HEK293T (cell line): Measurements from ENCODE around the gene PLXDC1.

Source experiments
- CTCF ChIA-PET: fragments of 350-600 bp; formaldehyde crosslinking; extraction: SDS; loops from one replicate; lab custom pipeline; 2021; ENCODE audit warnings: antibody characterized with exemption, inconsistent platforms; lab: Yijun Ruan, JAX
- POLR2A ChIA-PET: fragments of 350-600 bp; formaldehyde crosslinking; extraction: SDS; loops from one replicate; lab custom pipeline; 2020; ENCODE audit warnings: antibody characterized with exemption, inconsistent platforms; lab: Yijun Ruan, JAX
- DNase-seq: peaks from one replicate; pipeline ENCODE4 v3.0.0; 2012; ENCODE audit warnings: mixed read lengths; ENCODE audit errors: extremely low spot score
- ARNT ChIP-seq: fragments of 450-650 bp; IDR thresholded peaks from 2 replicates; pipeline ENCODE4 v1.6.1; 2017; ENCODE audit warnings: mild to moderate bottlenecking
- BHLHE40 ChIP-seq: fragments of 450-650 bp; IDR thresholded peaks from 2 replicates; pipeline ENCODE4 v1.6.1; 2016; ENCODE audit warnings: mild to moderate bottlenecking, moderate library complexity, borderline replicate concordance
- CTBP1 ChIP-seq: fragments of 450-650 bp; IDR thresholded peaks from 2 replicates; pipeline ENCODE4 v1.6.1; 2016; ENCODE audit warnings: borderline replicate concordance
- ELF4 ChIP-seq: fragments of 450-650 bp; IDR thresholded peaks from 2 replicates; pipeline ENCODE4 v1.6.1; 2017; ENCODE audit warnings: antibody characterized with exemption
- FOXA1 ChIP-seq: fragments of 450-650 bp; IDR thresholded peaks from 2 replicates; pipeline ENCODE4 v1.6.1; 2016; ENCODE audit warnings: mild to moderate bottlenecking
- FOXK2 ChIP-seq: fragments of 450-650 bp; IDR thresholded peaks from 2 replicates; pipeline ENCODE4 v1.6.1; 2016; ENCODE audit warnings: mild to moderate bottlenecking
- FOXM1 ChIP-seq: fragments of 450-650 bp; IDR thresholded peaks from 2 replicates; pipeline ENCODE4 v1.6.1; 2017; ENCODE audit warnings: mild to moderate bottlenecking, borderline replicate concordance
- HDGF ChIP-seq: fragments of 450-650 bp; IDR thresholded peaks from 2 replicates; pipeline ENCODE4 v1.6.1; 2017; ENCODE audit warnings: antibody characterized with exemption, borderline replicate concordance
- L3MBTL2 ChIP-seq: fragments of 450-650 bp; conservative IDR thresholded peaks from 2 replicates; pipeline ENCODE4 v1.6.1; 2016; ENCODE audit warnings: mild to moderate bottlenecking
- LEF1 ChIP-seq: fragments of 450-650 bp; IDR thresholded peaks from 2 replicates; pipeline ENCODE4 v1.6.1; 2017; ENCODE audit warnings: mild to moderate bottlenecking, borderline replicate concordance
- NFRKB ChIP-seq: fragments of 450-650 bp; IDR thresholded peaks from 2 replicates; pipeline ENCODE4 v1.6.1; 2016; ENCODE audit warnings: mild to moderate bottlenecking, moderate library complexity
- SP1 ChIP-seq: fragments of 450-650 bp; IDR thresholded peaks from 2 replicates; pipeline ENCODE4 v1.6.1; 2017
- SUZ12 ChIP-seq: fragments of 450-650 bp; IDR thresholded peaks from 2 replicates; pipeline ENCODE4 v1.6.1; 2016; ENCODE audit warnings: mild to moderate bottlenecking
- TARDBP ChIP-seq: fragments of 450-650 bp; IDR thresholded peaks from 2 replicates; pipeline ENCODE4 v1.6.1; 2016
- ZNF384 ChIP-seq: fragments of 450-650 bp; IDR thresholded peaks from 2 replicates; pipeline ENCODE4 v1.6.1; 2016
- TF ChIP-seq, protein P1 (sequence below): fragments of 450-650 bp; IDR thresholded peaks from 2 replicates; pipeline ENCODE4 v1.6.1; 2016

PLXDC1 gene

DNA sequence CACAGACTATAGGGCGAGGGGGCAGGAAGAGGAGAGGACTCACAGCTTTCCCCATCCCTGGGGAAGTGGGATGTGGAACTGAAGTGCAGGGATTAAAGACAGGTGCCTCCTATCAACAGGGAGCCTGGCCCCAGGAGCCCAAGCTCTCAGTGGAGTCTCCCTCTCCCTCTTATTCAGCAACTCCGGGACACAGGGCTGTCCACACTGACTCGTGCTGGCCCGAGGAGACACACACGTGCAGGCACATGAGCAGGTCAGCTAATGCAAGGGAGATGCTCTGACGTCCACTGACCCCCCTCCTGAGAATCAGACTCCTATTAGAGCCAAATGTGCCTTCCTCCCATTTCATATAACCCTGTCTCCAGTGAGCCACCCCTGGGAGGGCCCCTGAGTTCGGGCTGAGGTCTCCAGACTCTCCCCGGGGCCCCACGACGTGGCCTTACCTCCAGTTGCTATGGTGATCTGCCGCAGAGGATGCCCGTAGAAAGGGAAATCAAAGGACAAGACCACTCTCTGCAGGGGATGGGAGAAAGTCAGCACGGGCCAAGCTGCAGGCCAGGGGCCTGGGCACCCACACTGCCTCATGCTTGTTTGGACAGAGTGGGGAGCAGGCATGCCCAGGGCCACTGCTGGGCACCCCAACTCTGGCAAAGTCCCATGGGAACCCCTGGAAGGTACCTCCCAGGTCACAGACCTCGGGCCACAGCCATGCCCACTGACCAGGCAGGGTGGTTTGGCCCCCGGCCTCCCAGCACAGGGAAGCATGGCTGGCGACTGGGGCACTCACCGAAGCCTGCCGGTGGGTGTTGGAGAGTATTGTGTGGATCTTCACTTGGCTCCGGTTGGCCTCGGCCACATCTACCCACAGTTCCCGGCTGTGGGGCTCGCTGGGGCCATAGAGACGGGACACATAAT lies 42.7 kb downstream of the PLXDC1 start:
- ChIA-PET POLR2A (no interaction called here), CTCF (interaction anchor here (0.7 kb wide), 1 partner anchor 35 kb away, joined by 3 read pairs; no protein-coding TSS in a partner anchor)
- no peak for DNase-seq
- no peak for TF ChIP-seq CTBP1
- no peak for TF ChIP-seq FOXA1
- TF ChIP-seq ELF4, result no peak
- TF ChIP-seq LEF1, result no peak
- TF ChIP-seq, protein P1, sequence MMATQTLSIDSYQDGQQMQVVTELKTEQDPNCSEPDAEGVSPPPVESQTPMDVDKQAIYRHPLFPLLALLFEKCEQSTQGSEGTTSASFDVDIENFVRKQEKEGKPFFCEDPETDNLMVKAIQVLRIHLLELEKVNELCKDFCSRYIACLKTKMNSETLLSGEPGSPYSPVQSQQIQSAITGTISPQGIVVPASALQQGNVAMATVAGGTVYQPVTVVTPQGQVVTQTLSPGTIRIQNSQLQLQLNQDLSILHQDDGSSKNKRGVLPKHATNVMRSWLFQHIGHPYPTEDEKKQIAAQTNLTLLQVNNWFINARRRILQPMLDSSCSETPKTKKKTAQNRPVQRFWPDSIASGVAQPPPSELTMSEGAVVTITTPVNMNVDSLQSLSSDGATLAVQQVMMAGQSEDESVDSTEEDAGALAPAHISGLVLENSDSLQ, result no peak
- no peak for TF ChIP-seq SUZ12
- TF ChIP-seq HDGF, result no peak
- no peak for TF ChIP-seq SP1
- TF ChIP-seq ARNT, result no peak
- no peak for TF ChIP-seq FOXK2
- no peak for TF ChIP-seq NFRKB

DNA sequence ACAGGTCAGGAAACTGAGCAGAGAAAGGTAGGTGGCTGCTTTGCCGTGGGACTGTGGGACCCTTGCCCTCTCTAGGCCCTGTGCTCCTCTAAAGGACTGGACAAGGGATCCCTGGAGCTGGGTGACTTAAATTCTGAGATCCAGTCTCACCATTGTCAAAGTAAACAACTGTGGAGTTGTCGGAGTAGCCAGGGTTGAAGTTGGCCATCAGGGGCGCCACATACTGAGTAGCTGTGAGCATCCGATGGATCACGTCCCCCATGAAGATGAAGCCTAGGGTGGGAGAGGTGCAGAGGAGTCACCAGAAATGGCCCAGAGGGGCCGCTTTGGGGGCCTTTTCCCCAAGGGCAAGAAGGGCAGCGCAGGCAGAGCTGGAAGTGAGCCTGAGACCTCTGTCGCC lies 43.5 kb downstream of the PLXDC1 start:
- ChIA-PET POLR2A (no interaction called here), CTCF (no interaction called here)
- TF ChIP-seq HDGF (no peak), FOXA1 (no peak), LEF1 (no peak), ARNT (no peak), BHLHE40 (no peak), FOXK2 (no peak), TARDBP (no peak), NFRKB (no peak), ELF4 (no peak), SP1 (no peak), FOXM1 (no peak), SUZ12 (no peak), ZNF384 (no peak), L3MBTL2 (no peak)
- no peak for DNase-seq

DNA sequence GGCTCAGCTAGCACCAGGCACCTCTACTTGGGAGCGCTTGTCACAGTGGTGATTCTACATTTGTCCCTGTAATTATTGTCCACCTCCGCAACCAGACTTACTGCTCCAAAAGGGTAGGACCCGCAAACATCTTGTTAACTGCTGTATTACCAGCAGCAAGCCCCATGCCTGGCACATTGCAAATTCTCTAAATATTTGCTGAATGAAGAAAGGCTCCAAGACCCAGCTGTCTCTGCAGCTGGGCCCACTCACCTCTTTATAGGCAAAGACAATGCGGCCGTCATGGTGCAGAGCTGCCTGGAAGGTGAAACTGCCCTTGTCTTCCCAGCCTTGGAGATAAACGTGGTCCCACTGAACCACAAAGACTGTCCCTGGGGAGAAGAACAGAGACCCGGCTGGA lies 44.3 kb downstream of the PLXDC1 start:
- POLR2A ChIA-PET, result no interaction called here
- no peak for DNase-seq
- CTCF ChIA-PET, result no interaction called here
- TF ChIP-seq BHLHE40 (no peak), FOXK2 (no peak), TARDBP (no peak), SUZ12 (no peak), NFRKB (no peak), SP1 (no peak), FOXA1 (no peak), LEF1 (no peak), ELF4 (no peak), ARNT (no peak), L3MBTL2 (no peak)
- TF ChIP-seq, protein P1, result no peak

DNA sequence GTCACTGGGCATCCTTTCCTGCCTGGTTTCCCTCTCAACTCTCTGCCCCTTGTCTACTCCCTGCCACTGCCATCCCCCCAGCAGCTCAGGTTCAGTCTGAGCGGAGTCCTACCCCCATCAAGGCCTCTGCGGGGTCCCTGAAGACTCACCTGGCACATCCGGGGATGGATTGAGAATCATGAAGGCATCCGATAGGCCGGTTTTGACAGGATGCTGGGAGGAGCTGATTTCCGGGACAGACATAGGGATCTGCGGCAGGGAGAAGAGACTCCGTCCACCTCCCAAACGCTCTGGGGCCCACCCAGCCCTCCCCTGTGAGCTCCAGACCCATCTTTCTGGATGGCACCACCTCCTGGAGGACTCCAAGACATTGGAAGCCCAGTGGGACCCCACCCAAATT lies 45.7 kb downstream of the PLXDC1 start:
- DNase-seq, result no peak
- TF ChIP-seq FOXM1, result no peak
- TF ChIP-seq SP1, result no peak
- no peak for TF ChIP-seq ELF4
- TF ChIP-seq, protein P1, result no peak
- no peak for TF ChIP-seq CTBP1
- no peak for TF ChIP-seq LEF1
- no peak for TF ChIP-seq BHLHE40
- no peak for TF ChIP-seq TARDBP
- no peak for TF ChIP-seq ZNF384
- no peak for TF ChIP-seq FOXK2
- POLR2A ChIA-PET, result no interaction called here
- CTCF ChIA-PET, result no interaction called here

GRCh38 chr17:39104657-39105056 lies 46.8 kb downstream of the PLXDC1 start:
- CTCF ChIA-PET, result no interaction called here
- no peak for TF ChIP-seq ZNF384
- POLR2A ChIA-PET, result no interaction called here
- no peak for DNase-seq

DNA sequence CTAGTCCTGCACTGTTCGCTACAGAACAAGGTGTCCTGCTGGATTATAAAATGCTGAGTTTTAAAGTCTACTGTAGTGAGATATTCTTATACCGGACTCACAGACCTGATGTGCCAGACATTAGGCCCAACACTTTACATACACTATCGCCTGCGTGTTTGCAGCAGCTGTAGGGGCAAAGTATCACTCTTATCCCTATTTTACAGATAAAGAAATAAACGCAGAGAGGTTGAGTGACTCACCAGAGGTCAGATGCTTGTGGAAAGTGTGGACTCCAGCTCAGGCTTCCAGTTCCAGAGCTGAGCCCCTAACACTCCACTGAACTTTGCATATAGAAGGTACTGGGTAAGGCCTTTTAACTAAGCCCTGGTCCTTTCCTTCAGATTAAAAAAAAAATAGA lies 47.4 kb downstream of the PLXDC1 start:
- DNase-seq, result no peak
- CTCF ChIA-PET, result interaction anchor here (0.7 kb wide), 1 partner anchor 61 kb away, joined by 3 read pairs; no protein-coding TSS in a partner anchor
- POLR2A ChIA-PET, result no interaction called here
- TF ChIP-seq L3MBTL2 (no peak), FOXA1 (no peak), ELF4 (no peak), ZNF384 (no peak), SUZ12 (no peak), LEF1 (no peak), FOXM1 (no peak), FOXK2 (no peak), TARDBP (no peak), ARNT (no peak), NFRKB (no peak), BHLHE40 (no peak), CTBP1 (no peak), SP1 (no peak), HDGF (no peak)
- TF ChIP-seq, protein P1, result no peak
